Liver (tissue), 9 donors: ENCODE results near the gene DCAF16. TPM values are rescaled to one million over a fixed set of nuclear protein-coding genes. Genes with fewer than 3 reads are reported as not detected.

Experiments
- DNase-seq: peaks from one replicate; pipeline ENCODE4 v3.0.0-alpha.2; 2017; ENCODE audit warnings: low spot score
- H3K27ac ChIP-seq, 2 donors: one replicate each; pipeline ENCODE4 v1.7.0; 2013; ENCODE audit warnings: inconsistent platforms in 2 of 2, low read length in 2 of 2, control low read depth in 1 of 2, low read depth in 1 of 2, mild to moderate bottlenecking in 1 of 2
- H3K27me3 ChIP-seq, 4 donors: one replicate each; pipeline versions ENCODE4 v1.6.1 to v1.7.0; 2013; ENCODE audit warnings: low read length in 3 of 4, inconsistent platforms in 1 of 4, mild to moderate bottlenecking in 1 of 4, moderate library complexity in 1 of 4; ENCODE audit not compliant: control insufficient read depth in 4 of 4, insufficient read depth in 4 of 4
- H3K36me3 ChIP-seq, 4 donors: one replicate each; pipeline versions ENCODE4 v1.6.1 to v1.7.0; 2013; ENCODE audit warnings: low read length in 3 of 4, mild to moderate bottlenecking in 3 of 4, low read depth in 1 of 4, moderate library complexity in 1 of 4; ENCODE audit not compliant: control insufficient read depth in 4 of 4, insufficient read depth in 3 of 4
- H3K4me1 ChIP-seq, 4 donors: one replicate each; pipeline versions ENCODE4 v1.6.1 to v1.7.0; 2013; ENCODE audit warnings: low read length in 3 of 4, mild to moderate bottlenecking in 3 of 4, moderate library complexity in 1 of 4; ENCODE audit not compliant: control insufficient read depth in 4 of 4, insufficient read depth in 4 of 4
- H3K4me3 ChIP-seq, 3 donors: one replicate each; pipeline versions ENCODE4 v1.6.1 to v1.7.0; 2013; ENCODE audit warnings: low read length in 3 of 3, control low read depth in 1 of 3, low read depth in 1 of 3, mild to moderate bottlenecking in 1 of 3
- H3K9ac ChIP-seq, 2 donors: one replicate each; pipeline ENCODE4 v1.7.0; 2013; ENCODE audit warnings: low read length in 2 of 2, mild to moderate bottlenecking in 2 of 2, moderate library complexity in 2 of 2, control low read depth in 1 of 2, low read depth in 1 of 2
- H3K9me3 ChIP-seq, 4 donors: one replicate each; pipeline versions ENCODE4 v1.6.1 to v1.7.0; 2013; ENCODE audit warnings: low read length in 3 of 4; ENCODE audit not compliant: control insufficient read depth in 4 of 4
- EGR1 ChIP-seq, 2 donors: IDR thresholded peaks; 2 replicates each; pipeline ENCODE4 v1.6.1; 2016 to 2018; ENCODE audit warnings: antibody characterized with exemption in 2 of 2, low read depth in 2 of 2
- FOXA2 ChIP-seq: IDR thresholded peaks from 2 replicates; pipeline ENCODE4 v1.6.1; 2016; ENCODE audit warnings: antibody characterized with exemption
- GABPA ChIP-seq, 2 donors: IDR thresholded peaks in 1 of 2; conservative IDR thresholded peaks in 1 of 2; 2 replicates each; pipeline ENCODE4 v1.6.1; 2016; ENCODE audit warnings: antibody characterized with exemption in 2 of 2, mild to moderate bottlenecking in 1 of 2, moderate library complexity in 1 of 2
- HNF4A ChIP-seq, 2 donors: conservative IDR thresholded peaks; 2 replicates each; pipeline ENCODE4 v1.6.1; 2016; ENCODE audit warnings: antibody characterized with exemption in 2 of 2, mild to moderate bottlenecking in 2 of 2
- HNF4G ChIP-seq: IDR thresholded peaks from 2 replicates; pipeline ENCODE4 v1.6.1; 2016; ENCODE audit warnings: antibody characterized with exemption
- NR2F2 ChIP-seq: IDR thresholded peaks from 2 replicates; pipeline ENCODE4 v1.6.1; 2016; ENCODE audit warnings: antibody characterized with exemption
- RAD21 ChIP-seq, 2 donors: IDR thresholded peaks; 2 replicates each; pipeline ENCODE4 v1.6.1; 2016; ENCODE audit warnings: antibody characterized with exemption in 2 of 2, mild to moderate bottlenecking in 2 of 2
- RXRA ChIP-seq, 2 donors: IDR thresholded peaks; 2 replicates each; pipeline ENCODE4 v1.6.1; 2017 to 2018; ENCODE audit warnings: antibody characterized with exemption in 2 of 2, mild to moderate bottlenecking in 1 of 2
- SP1 ChIP-seq: IDR thresholded peaks from 2 replicates; pipeline ENCODE4 v1.6.1; 2018; ENCODE audit warnings: antibody characterized with exemption, mild to moderate bottlenecking
- TAF1 ChIP-seq: conservative IDR thresholded peaks from 2 replicates; pipeline ENCODE4 v1.6.1; 2016; ENCODE audit warnings: antibody characterized with exemption, mild to moderate bottlenecking
- YY1 ChIP-seq: IDR thresholded peaks from 2 replicates; pipeline ENCODE4 v1.6.1; 2016; ENCODE audit warnings: antibody characterized with exemption, mild to moderate bottlenecking
- WGBS: extraction: QIAGEN DNeasy Blood & Tissue Kit; methylation state at CpG from one replicate; pipeline ENCODE4 v1.1.7; 2013; 5-methylcytosine and 5-hydroxymethylcytosine counted together
- polyA plus RNA-seq, 2 donors: library from polyadenylated mRNA; stranded (reverse) in 1 of 2; unstranded in 1 of 2; fragments of 200-250 nt in 1 of 2; fragments of >200 nt in 1 of 2; fragmentation: Nextera tagmentation in 1 of 2; extraction: Ambion mirVana in 1 of 2; gene quantifications; one replicate each; pipeline versions ENCODE4 v1.2.1 to v1.2.3, GENCODE V29; 2013 to 2015
- total RNA-seq, 2 donors: library from RNA; depleted of rRNA; stranded (reverse); fragments of >200 nt; gene quantifications; one replicate each; pipeline ENCODE4 v1.2.3, GENCODE V29; 2014
- TF ChIP-seq, protein P1 (sequence below): IDR thresholded peaks from 2 replicates; pipeline ENCODE4 v1.6.1; 2016; ENCODE audit warnings: antibody characterized with exemption
- TF ChIP-seq, protein P2 (sequence below): IDR thresholded peaks from 2 replicates; pipeline ENCODE4 v1.6.1; 2016; ENCODE audit warnings: antibody characterized with exemption
- TF ChIP-seq, protein P3 (sequence below): IDR thresholded peaks from 2 replicates; pipeline ENCODE4 v1.6.1; 2016; ENCODE audit warnings: antibody characterized with exemption, mild to moderate bottlenecking
- TF ChIP-seq, protein P4 (sequence below): IDR thresholded peaks from 2 replicates; pipeline ENCODE4 v1.6.1; 2016; ENCODE audit warnings: antibody characterized with exemption
- donor health status: healthy.
- donor health status: healthy.
- donor health status: healthy.
- donor health status: healthy.
- donor health status: healthy.

DCAF16 gene
- total and polyA plus RNA-seq, 4 donors: 1.6 to 13.4 (median 5.0) TPM

DNA sequence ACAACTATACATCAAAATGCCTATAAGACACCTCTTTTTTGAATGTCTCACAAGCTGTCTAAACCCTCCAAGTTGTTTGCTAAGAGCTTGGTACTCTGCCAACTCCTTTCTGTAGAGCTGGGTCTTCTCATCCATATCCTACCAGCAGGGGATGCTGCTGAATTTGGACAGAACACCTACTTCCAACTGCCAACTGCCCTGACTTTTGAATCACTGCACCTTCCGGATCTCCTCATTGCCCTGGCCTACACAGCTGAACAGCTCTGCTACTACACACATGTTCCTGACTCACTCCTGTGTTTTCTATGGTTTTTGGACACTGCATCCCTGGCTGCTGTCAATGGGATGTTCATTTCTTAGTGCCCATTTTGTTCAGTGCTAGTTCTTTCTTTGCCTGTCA is 47.8 kb downstream of the DCAF16 start:
- 78% methylated on average over 1 of the region's 1 CpG for WGBS
- peaks cover 0 to 3% (median under 1%) of the 10 kb centered on the region in 4 donors for H3K27me3 ChIP-seq
- H3K4me1 ChIP-seq: no peaks in the 10 kb centered on the region
- no peak for DNase-seq
- H3K9ac ChIP-seq: no peak overlapping the region
- H3K36me3 ChIP-seq: no peaks in the 10 kb centered on the region
- H3K4me3 ChIP-seq: no peak overlapping the region
- no peak overlapping the region for H3K27ac ChIP-seq
- TF ChIP-seq, protein P1, sequence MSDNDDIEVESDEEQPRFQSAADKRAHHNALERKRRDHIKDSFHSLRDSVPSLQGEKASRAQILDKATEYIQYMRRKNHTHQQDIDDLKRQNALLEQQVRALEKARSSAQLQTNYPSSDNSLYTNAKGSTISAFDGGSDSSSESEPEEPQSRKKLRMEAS: no peak
- TF ChIP-seq, protein P2, sequence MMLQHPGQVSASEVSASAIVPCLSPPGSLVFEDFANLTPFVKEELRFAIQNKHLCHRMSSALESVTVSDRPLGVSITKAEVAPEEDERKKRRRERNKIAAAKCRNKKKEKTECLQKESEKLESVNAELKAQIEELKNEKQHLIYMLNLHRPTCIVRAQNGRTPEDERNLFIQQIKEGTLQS: no peak
- TF ChIP-seq TAF1: no peak
- TF ChIP-seq YY1: no peak
- no peak for TF ChIP-seq SP1
- no peak for TF ChIP-seq HNF4A (conservative IDR thresholded peaks at IDR 0.05)
- TF ChIP-seq NR2F2: no peak
- TF ChIP-seq RAD21 (IDR thresholded peaks at IDR 0.05): no peak
- no peak for TF ChIP-seq EGR1 (IDR thresholded peaks at IDR 0.05; ENCODE audit: low read depth in 2 of 2)
- TF ChIP-seq HNF4G: no peak
- TF ChIP-seq, protein P3, sequence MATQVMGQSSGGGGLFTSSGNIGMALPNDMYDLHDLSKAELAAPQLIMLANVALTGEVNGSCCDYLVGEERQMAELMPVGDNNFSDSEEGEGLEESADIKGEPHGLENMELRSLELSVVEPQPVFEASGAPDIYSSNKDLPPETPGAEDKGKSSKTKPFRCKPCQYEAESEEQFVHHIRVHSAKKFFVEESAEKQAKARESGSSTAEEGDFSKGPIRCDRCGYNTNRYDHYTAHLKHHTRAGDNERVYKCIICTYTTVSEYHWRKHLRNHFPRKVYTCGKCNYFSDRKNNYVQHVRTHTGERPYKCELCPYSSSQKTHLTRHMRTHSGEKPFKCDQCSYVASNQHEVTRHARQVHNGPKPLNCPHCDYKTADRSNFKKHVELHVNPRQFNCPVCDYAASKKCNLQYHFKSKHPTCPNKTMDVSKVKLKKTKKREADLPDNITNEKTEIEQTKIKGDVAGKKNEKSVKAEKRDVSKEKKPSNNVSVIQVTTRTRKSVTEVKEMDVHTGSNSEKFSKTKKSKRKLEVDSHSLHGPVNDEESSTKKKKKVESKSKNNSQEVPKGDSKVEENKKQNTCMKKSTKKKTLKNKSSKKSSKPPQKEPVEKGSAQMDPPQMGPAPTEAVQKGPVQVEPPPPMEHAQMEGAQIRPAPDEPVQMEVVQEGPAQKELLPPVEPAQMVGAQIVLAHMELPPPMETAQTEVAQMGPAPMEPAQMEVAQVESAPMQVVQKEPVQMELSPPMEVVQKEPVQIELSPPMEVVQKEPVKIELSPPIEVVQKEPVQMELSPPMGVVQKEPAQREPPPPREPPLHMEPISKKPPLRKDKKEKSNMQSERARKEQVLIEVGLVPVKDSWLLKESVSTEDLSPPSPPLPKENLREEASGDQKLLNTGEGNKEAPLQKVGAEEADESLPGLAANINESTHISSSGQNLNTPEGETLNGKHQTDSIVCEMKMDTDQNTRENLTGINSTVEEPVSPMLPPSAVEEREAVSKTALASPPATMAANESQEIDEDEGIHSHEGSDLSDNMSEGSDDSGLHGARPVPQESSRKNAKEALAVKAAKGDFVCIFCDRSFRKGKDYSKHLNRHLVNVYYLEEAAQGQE: no peak
- TF ChIP-seq, protein P4, sequence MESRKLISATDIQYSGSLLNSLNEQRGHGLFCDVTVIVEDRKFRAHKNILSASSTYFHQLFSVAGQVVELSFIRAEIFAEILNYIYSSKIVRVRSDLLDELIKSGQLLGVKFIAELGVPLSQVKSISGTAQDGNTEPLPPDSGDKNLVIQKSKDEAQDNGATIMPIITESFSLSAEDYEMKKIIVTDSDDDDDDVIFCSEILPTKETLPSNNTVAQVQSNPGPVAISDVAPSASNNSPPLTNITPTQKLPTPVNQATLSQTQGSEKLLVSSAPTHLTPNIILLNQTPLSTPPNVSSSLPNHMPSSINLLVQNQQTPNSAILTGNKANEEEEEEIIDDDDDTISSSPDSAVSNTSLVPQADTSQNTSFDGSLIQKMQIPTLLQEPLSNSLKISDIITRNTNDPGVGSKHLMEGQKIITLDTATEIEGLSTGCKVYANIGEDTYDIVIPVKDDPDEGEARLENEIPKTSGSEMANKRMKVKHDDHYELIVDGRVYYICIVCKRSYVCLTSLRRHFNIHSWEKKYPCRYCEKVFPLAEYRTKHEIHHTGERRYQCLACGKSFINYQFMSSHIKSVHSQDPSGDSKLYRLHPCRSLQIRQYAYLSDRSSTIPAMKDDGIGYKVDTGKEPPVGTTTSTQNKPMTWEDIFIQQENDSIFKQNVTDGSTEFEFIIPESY: no peak
- no peak for TF ChIP-seq FOXA2
- TF ChIP-seq GABPA (IDR thresholded peaks at IDR 0.05 in 1 of 2, conservative IDR thresholded peaks at IDR 0.05 in 1 of 2): no peak
- TF ChIP-seq RXRA (IDR thresholded peaks at IDR 0.05): no peak
- peaks cover 0 to 7% (median 0%) of the 10 kb centered on the region in 4 donors for H3K9me3 ChIP-seq

DNA sequence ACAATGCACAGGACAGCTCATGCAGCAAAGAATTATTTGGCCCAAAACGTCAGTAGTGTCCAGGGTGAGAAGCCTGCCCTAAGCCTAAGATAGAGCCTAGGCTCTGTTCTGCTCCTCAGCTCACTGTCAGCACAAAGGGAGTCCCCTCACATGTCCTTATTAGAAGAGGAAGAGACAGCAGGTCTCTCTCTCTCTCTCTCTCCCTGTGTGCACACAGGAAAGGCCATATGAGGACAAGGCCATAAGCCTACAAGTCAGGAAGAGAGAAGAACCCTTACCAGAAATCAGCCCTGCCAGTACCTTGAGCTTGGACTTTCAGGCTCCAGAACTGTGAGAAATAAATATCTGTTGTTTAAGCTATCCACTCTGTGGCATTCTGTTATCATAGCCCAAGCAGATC is 49.5 kb downstream of the DCAF16 start:
- DNase-seq: no peak
- TF ChIP-seq HNF4A (conservative IDR thresholded peaks at IDR 0.05) (no peak), RAD21 (IDR thresholded peaks at IDR 0.05) (no peak), HNF4G (no peak), EGR1 (IDR thresholded peaks at IDR 0.05; ENCODE audit: low read depth in 2 of 2) (no peak)
- Histone ChIP-seq H3K27me3 (peaks cover 0 to 3% (median under 1%) of the 10 kb centered on the region in 4 donors), H3K4me1 (no peaks in the 10 kb centered on the region), H3K9me3 (peaks cover 0 to 2% (median 0%) of the 10 kb centered on the region in 4 donors), H3K4me3 (no peak overlapping the region), H3K9ac (no peak overlapping the region), H3K27ac (no peak overlapping the region), H3K36me3 (no peaks in the 10 kb centered on the region)
- 43% methylated on average over 1 of the region's 1 CpG for WGBS
